SK-N-MC (cell line): ENCODE measurements around the gene ZNRF3.

ENCODE experiments used
- EZH2 ChIP-seq: fragments of 200-600 bp; sonication (generic); IDR thresholded peaks from one replicate; pipeline ENCODE4 v1.6.1; 2017; ENCODE audit warnings: antibody characterized with exemption
- FOXP2 ChIP-seq: optimal IDR thresholded peaks from 2 replicates; pipeline ENCODE3; 2011; ENCODE audit warnings: mild to moderate bottlenecking, moderate library complexity; ENCODE audit not compliant: insufficient read depth; ENCODE audit errors: extremely low read length, control extremely low read depth
- POLR2AphosphoS5 ChIP-seq: IDR thresholded peaks from 2 replicates; pipeline ENCODE4 v1.6.1; 2012; ENCODE audit warnings: mild to moderate bottlenecking, low read depth, low read length, borderline replicate concordance

DNA sequence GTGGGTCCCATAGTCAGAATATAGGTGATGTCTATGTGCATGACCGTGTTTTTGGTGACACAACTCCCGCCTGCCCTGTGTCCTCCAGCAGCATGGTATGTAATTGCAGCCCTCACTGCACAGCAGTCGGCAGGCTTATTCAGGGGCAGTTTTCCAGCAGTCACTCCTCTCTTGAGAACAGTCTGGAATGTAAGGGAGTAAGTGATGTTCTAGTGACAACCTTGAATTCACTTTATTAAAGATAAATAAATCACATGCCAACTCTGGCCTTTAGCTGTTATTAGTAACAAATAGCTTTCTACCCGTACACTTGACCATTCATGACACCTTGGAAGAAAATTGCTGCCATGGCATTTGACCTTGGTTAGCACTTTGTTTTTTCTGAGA is 27.9 kb downstream of the ZNRF3 start:
- TF ChIP-seq EZH2, result no peak
- TF ChIP-seq POLR2AphosphoS5, result no peak
- TF ChIP-seq FOXP2, result no peak
